Activated CD4-positive, alpha-beta T cell treated with anti-CD3 and anti-CD28 coated beads, Interleukin-2, amount 10 ng/mL, durations not matched to agents 24 days and 14 days (primary cell): ENCODE results near the gene KLF9. TPM values are rescaled to one million over a fixed set of nuclear protein-coding genes. Genes with fewer than 3 reads are reported as not detected.

Experiments
- DNase-seq: peaks from one replicate; pipeline ENCODE4 v3.0.0; 2022
- H3K27ac Mint-ChIP-seq: one replicate; pipeline ENCODE4 v1.8.0; 2022; ENCODE audit warnings: mild to moderate bottlenecking, mixed read lengths
- H3K27me3 Mint-ChIP-seq: one replicate; pipeline ENCODE4 v1.8.0; 2022; ENCODE audit warnings: mixed read lengths
- H3K36me3 Mint-ChIP-seq: one replicate; pipeline ENCODE4 v1.8.0; 2022; ENCODE audit warnings: low read depth, mild to moderate bottlenecking, mixed read lengths
- H3K4me1 Mint-ChIP-seq: one replicate; pipeline ENCODE4 v1.8.0; 2021; ENCODE audit warnings: mixed read lengths
- H3K4me3 Mint-ChIP-seq: one replicate; pipeline ENCODE4 v1.8.0; 2022; ENCODE audit warnings: mild to moderate bottlenecking, moderate library complexity, mixed read lengths
- H3K9me3 Mint-ChIP-seq: one replicate; pipeline ENCODE4 v1.8.0; 2021; ENCODE audit warnings: mixed read lengths
- intact Hi-C: fragments of 100-400 bp; cut with micrococcal nuclease; formaldehyde crosslinking; loops from one replicate; pipeline ENCODE4 v1.15.1; 2023
- total RNA-seq: library from RNA; stranded (reverse); gene quantifications from 2 replicates; pipeline ENCODE4 v1.2.3, GENCODE V29; 2022

KLF9 gene
- total RNA-seq, result 16.3 and 16.5 TPM in 2 replicates

- DNase-seq, result peak; percentile 97
- Mint-ChIP-seq H3K36me3 (peaks cover 11% of the 10 kb centered on the region), H3K4me1 (peaks cover 45% of the 10 kb centered on the region), H3K4me3 (peak within 1 kb of the TSS; percentile 100), H3K27me3 (no peaks in the 10 kb centered on the region), H3K27ac (peak within 1 kb of the TSS; percentile 100), H3K9me3 (no peaks in the 10 kb centered on the region)
- intact Hi-C loops, result loop anchor here (1.0 to 10.0 kb wide), 6 partner anchors 106 to 1951 kb away; partner anchors contain the start of genes ABHD17B, C9orf85, TJP2 and ZFAND5
Observed at GRCh38 chr9:70413799-70414775, at the start of gene KLF9. KLF9 (minus strand) TSS chr9:70414657; CDS start chr9:70413363, 1,294 bp downstream.

- H3K4me1 Mint-ChIP-seq, result peaks cover 27% of the 10 kb centered on the region
- H3K27me3 Mint-ChIP-seq, result no peaks in the 10 kb centered on the region
- H3K9me3 Mint-ChIP-seq, result peaks cover 3% of the 10 kb centered on the region
- DNase-seq, result no peak
- H3K4me3 Mint-ChIP-seq, result no peak overlapping the region
- no peaks in the 10 kb centered on the region for H3K36me3 Mint-ChIP-seq
- no peak overlapping the region for H3K27ac Mint-ChIP-seq
- intact Hi-C loops, result no loop called here
Observed at GRCh38 chr9:70463877-70464276, 49.4 kb upstream of the KLF9 start.

- H3K36me3 Mint-ChIP-seq, result no peaks in the 10 kb centered on the region
- H3K27ac Mint-ChIP-seq, result no peak overlapping the region
- H3K4me1 Mint-ChIP-seq, result peaks cover 15% of the 10 kb centered on the region
- no peaks in the 10 kb centered on the region for H3K27me3 Mint-ChIP-seq
- intact Hi-C loops, result no loop called here
- H3K9me3 Mint-ChIP-seq, result peaks cover 3% of the 10 kb centered on the region
- no peak overlapping the region for H3K4me3 Mint-ChIP-seq
- DNase-seq, result no peak
Observed at GRCh38 chr9:70462300-70462699, 47.8 kb upstream of the KLF9 start.

GRCh38 chr9:70457235-70457634, 42.8 kb upstream of the KLF9 start:
- intact Hi-C loops, result no loop called here
- no peaks in the 10 kb centered on the region for H3K4me1 Mint-ChIP-seq
- H3K36me3 Mint-ChIP-seq, result no peaks in the 10 kb centered on the region
- no peak for DNase-seq
- no peak overlapping the region for H3K27ac Mint-ChIP-seq
- no peak overlapping the region for H3K4me3 Mint-ChIP-seq
- no peaks in the 10 kb centered on the region for H3K27me3 Mint-ChIP-seq
- H3K9me3 Mint-ChIP-seq, result peaks cover 8% of the 10 kb centered on the region

- Mint-ChIP-seq H3K36me3 (no peaks in the 10 kb centered on the region), H3K27me3 (no peaks in the 10 kb centered on the region)
Observed at GRCh38 chr9:70455993-70456704, 41.7 kb upstream of the KLF9 start.

GRCh38 chr9:70452365-70452764, 37.9 kb upstream of the KLF9 start:
- no peaks in the 10 kb centered on the region for H3K4me1 Mint-ChIP-seq
- no peak for DNase-seq
- H3K27me3 Mint-ChIP-seq, result peaks cover 2% of the 10 kb centered on the region
- H3K4me3 Mint-ChIP-seq, result no peak overlapping the region
- no peak overlapping the region for H3K27ac Mint-ChIP-seq
- H3K36me3 Mint-ChIP-seq, result no peaks in the 10 kb centered on the region
- peaks cover 11% of the 10 kb centered on the region for H3K9me3 Mint-ChIP-seq
- intact Hi-C loops, result no loop called here

More at GRCh38 chr9:70455993-70456704, 41.7 kb upstream of the KLF9 start:
- Mint-ChIP-seq H3K4me3 (no peak overlapping the region), H3K9me3 (peaks cover 5% of the 10 kb centered on the region), H3K27ac (no peak overlapping the region), H3K4me1 (no peaks in the 10 kb centered on the region)
- no peak for DNase-seq
- intact Hi-C loops, result no loop called here

GRCh38 chr9:70451765-70452164, 37.3 kb upstream of the KLF9 start:
- Mint-ChIP-seq H3K27ac (no peak overlapping the region), H3K4me3 (no peak overlapping the region), H3K4me1 (no peaks in the 10 kb centered on the region), H3K27me3 (peaks cover 2% of the 10 kb centered on the region), H3K9me3 (peaks cover 11% of the 10 kb centered on the region), H3K36me3 (no peaks in the 10 kb centered on the region)
- DNase-seq, result no peak
- intact Hi-C loops, result no loop called here

GRCh38 chr9:70450738-70451137, 36.3 kb upstream of the KLF9 start:
- H3K27ac Mint-ChIP-seq, result no peak overlapping the region
- no peak overlapping the region for H3K4me3 Mint-ChIP-seq
- intact Hi-C loops, result no loop called here
- H3K4me1 Mint-ChIP-seq, result no peaks in the 10 kb centered on the region
- H3K9me3 Mint-ChIP-seq, result peaks cover 11% of the 10 kb centered on the region
- no peaks in the 10 kb centered on the region for H3K36me3 Mint-ChIP-seq
- peaks cover 2% of the 10 kb centered on the region for H3K27me3 Mint-ChIP-seq
- no peak for DNase-seq

GRCh38 chr9:70449461-70449860, 35.0 kb upstream of the KLF9 start:
- intact Hi-C loops, result no loop called here
- H3K9me3 Mint-ChIP-seq, result peaks cover 11% of the 10 kb centered on the region
- H3K4me3 Mint-ChIP-seq, result no peak overlapping the region
- no peak for DNase-seq
- no peaks in the 10 kb centered on the region for H3K36me3 Mint-ChIP-seq
- peaks cover 2% of the 10 kb centered on the region for H3K27me3 Mint-ChIP-seq
- no peaks in the 10 kb centered on the region for H3K4me1 Mint-ChIP-seq
- H3K27ac Mint-ChIP-seq, result no peak overlapping the region

GRCh38 chr9:70448919-70449318, 34.5 kb upstream of the KLF9 start:
- Mint-ChIP-seq H3K27ac (no peak overlapping the region), H3K4me3 (no peak overlapping the region), H3K4me1 (no peaks in the 10 kb centered on the region), H3K9me3 (peaks cover 11% of the 10 kb centered on the region), H3K36me3 (no peaks in the 10 kb centered on the region), H3K27me3 (peaks cover 2% of the 10 kb centered on the region)
- intact Hi-C loops, result no loop called here
- no peak for DNase-seq

GRCh38 chr9:70444904-70445303, 30.4 kb upstream of the KLF9 start:
- peaks cover 3% of the 10 kb centered on the region for H3K9me3 Mint-ChIP-seq
- H3K27ac Mint-ChIP-seq, result no peak overlapping the region
- intact Hi-C loops, result no loop called here
- DNase-seq, result no peak
- no peaks in the 10 kb centered on the region for H3K4me1 Mint-ChIP-seq
- peaks cover 2% of the 10 kb centered on the region for H3K27me3 Mint-ChIP-seq
- no peak overlapping the region for H3K4me3 Mint-ChIP-seq
- H3K36me3 Mint-ChIP-seq, result no peaks in the 10 kb centered on the region

- no peak overlapping the region for H3K4me3 Mint-ChIP-seq
- no peak for DNase-seq
- H3K27ac Mint-ChIP-seq, result no peak overlapping the region
- no peaks in the 10 kb centered on the region for H3K9me3 Mint-ChIP-seq
- no peaks in the 10 kb centered on the region for H3K36me3 Mint-ChIP-seq
- no peaks in the 10 kb centered on the region for H3K27me3 Mint-ChIP-seq
- intact Hi-C loops, result no loop called here
- H3K4me1 Mint-ChIP-seq, result peaks cover 8% of the 10 kb centered on the region
Observed at GRCh38 chr9:70442328-70442848, 27.9 kb upstream of the KLF9 start.

- no peaks in the 10 kb centered on the region for H3K27me3 Mint-ChIP-seq
- H3K9me3 Mint-ChIP-seq, result no peaks in the 10 kb centered on the region
- no peaks in the 10 kb centered on the region for H3K36me3 Mint-ChIP-seq
- no peak overlapping the region for H3K4me3 Mint-ChIP-seq
- intact Hi-C loops, result no loop called here
- no peak for DNase-seq
- H3K4me1 Mint-ChIP-seq, result peaks cover 8% of the 10 kb centered on the region
- no peak overlapping the region for H3K27ac Mint-ChIP-seq
Observed at GRCh38 chr9:70441622-70442021, 27.2 kb upstream of the KLF9 start.
